Ishikawa (cell line): Measurements from ENCODE around the gene HSPB6.

Source experiments
- CEBPB ChIP-seq: IDR thresholded peaks from 2 replicates; pipeline ENCODE4 v1.6.1; 2012
- FOXM1 ChIP-seq: IDR thresholded peaks from 2 replicates; pipeline ENCODE4 v1.6.1; 2012; ENCODE audit warnings: low read depth, borderline replicate concordance
- RAD21 ChIP-seq: IDR thresholded peaks from 2 replicates; pipeline ENCODE4 v1.6.1; 2012; ENCODE audit warnings: low read depth
- TAF1 ChIP-seq: IDR thresholded peaks from 2 replicates; pipeline ENCODE4 v1.6.1; 2012; ENCODE audit warnings: low read depth, mild to moderate bottlenecking
- YY1 ChIP-seq: IDR thresholded peaks from 2 replicates; pipeline ENCODE4 v1.6.1; 2012; ENCODE audit warnings: low read depth
- TF ChIP-seq, protein P1 (sequence below): IDR thresholded peaks from 2 replicates; pipeline ENCODE4 v1.6.1; 2012

DNA sequence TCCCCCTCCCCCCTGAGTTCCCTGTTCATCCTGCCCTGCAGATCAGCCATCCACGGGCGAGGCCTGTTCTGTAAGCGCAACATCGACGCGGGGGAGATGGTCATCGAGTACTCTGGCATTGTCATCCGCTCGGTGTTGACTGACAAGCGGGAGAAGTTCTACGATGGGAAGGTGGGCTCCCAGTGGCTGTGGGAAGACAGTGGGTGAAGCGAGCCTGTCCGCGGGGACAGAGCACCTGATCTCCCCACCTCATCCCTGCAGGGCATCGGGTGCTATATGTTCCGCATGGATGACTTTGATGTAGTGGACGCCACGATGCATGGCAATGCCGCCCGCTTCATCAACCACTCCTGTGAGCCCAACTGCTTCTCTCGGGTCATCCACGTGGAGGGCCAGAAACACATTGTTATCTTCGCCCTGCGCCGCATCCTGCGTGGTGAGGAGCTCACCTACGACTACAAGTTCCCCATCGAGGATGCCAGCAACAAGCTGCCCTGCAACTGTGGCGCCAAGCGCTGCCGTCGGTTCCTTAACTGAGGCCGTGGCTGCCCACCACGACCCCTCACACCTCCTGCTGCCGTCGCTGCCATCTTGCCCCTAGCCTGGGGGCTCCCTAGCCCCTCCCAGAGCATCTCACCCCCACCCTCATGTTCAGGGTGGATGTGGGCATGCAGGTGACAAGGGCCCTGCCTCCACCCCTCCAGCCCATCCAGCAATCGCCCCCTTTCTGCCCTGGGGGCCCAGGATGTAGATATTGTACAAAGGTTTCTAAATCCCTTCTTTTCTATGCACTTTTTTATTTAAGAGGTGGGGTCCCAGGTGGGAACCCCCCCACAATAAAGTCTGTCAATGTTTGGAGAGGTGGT, 18.6 kb downstream of the HSPB6 start:
- no peak for TF ChIP-seq FOXM1
- no peak for TF ChIP-seq RAD21
- TF ChIP-seq CEBPB: no peak
- TF ChIP-seq TAF1: no peak
- no peak for TF ChIP-seq YY1
- TF ChIP-seq, protein P1, sequence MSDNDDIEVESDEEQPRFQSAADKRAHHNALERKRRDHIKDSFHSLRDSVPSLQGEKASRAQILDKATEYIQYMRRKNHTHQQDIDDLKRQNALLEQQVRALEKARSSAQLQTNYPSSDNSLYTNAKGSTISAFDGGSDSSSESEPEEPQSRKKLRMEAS: no peak
